ENCODE results near the gene BANP.
"Not testable (repeated sequence)": the region's sequence is repeated elsewhere in the genome, so short reads cannot be mapped to it uniquely, and the experiment has no call there.

Gene BANP

DNA sequence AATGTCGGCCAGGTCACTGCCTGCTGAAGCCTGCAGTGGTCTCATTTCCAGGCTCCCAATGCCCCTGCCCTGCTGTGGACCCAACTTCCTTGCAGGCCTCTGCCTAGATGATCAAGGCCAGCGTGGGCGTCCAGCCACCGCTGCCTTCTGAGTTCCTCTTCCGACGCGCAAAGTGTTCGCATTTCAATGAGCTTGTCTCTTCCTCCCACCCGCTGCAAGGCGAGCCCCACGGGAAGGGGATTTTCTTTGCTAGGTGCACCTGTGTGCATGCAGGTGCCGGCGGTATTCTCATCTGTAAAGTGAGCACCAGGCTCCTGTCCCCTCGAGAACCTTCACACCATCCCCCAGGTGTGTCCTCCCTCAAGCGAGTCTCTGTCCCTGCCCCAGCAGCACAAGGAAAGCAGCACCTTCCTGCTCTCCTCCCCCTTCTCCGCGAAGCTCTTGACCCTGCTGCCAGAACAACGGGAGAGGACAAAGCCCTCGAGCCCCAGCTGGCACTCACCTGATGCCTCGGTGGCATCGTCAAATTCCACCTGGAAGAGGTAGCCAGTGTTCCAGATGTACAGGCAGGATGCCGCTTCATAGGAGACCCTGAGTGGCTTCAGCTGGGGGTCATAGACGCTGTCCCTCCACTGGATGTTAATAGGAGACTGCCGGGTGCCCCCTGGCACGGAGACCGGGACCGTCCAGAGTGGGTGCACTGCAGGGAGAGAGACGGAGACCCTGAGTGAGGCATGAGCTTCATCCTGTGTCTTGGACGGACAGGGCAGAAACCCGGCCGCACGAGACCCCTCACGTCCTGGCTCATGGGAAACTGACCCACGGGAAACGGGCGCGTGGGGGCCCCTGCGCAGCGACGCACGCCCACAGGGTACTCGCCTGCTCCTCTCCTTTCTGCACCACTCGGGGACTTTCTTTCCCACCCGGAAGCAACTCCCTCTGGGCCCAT lies 24.7 kb upstream of the BANP start:
- in situ Hi-C loops (cut with HindIII; ENCODE audit: low sequenced_read_pairs): no loop called here

- in situ Hi-C loops (cut with HindIII; ENCODE audit: low sequenced_read_pairs): no loop called here
These were observed 24.1 kb upstream of the BANP start for GRCh38 chr16:87927195-87927562.

DNA sequence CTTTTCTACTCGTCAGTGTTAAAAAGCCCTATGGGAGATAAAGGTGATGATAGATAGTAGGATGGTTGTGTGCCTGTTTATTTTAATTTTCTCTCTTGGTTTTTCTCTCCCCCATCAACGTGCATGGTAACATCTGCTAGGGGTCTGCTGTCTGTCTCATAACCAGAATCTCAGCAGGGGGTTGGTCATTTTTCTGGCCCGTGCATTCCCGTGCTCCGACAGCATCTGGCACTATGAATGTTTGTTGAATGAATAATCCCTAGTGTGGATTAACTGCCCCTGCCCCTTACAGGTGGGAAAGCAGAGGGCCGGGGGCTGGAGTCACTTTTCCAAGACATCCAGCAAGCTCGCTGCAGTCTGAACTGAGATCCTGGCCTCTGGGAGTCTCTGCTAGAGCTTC lies 21.2 kb upstream of the BANP start:
- in situ Hi-C loops (cut with HindIII; ENCODE audit: low sequenced_read_pairs): no loop called here

GRCh38 chr16:87930456-87930855 lies 20.8 kb upstream of the BANP start:
- in situ Hi-C loops (cut with HindIII; ENCODE audit: low sequenced_read_pairs): no loop called here

GRCh38 chr16:87931504-87931903 lies 19.7 kb upstream of the BANP start:
- in situ Hi-C loops (cut with HindIII; ENCODE audit: low sequenced_read_pairs): no loop called here

- in situ Hi-C loops (cut with HindIII; ENCODE audit: low sequenced_read_pairs): not testable (repeated sequence)
These were observed 18.6 kb upstream of the BANP start for GRCh38 chr16:87932475-87933139.

GRCh38 chr16:87933140-87933495 lies 18.1 kb upstream of the BANP start:
- in situ Hi-C loops (cut with HindIII; ENCODE audit: low sequenced_read_pairs): no loop called here

DNA sequence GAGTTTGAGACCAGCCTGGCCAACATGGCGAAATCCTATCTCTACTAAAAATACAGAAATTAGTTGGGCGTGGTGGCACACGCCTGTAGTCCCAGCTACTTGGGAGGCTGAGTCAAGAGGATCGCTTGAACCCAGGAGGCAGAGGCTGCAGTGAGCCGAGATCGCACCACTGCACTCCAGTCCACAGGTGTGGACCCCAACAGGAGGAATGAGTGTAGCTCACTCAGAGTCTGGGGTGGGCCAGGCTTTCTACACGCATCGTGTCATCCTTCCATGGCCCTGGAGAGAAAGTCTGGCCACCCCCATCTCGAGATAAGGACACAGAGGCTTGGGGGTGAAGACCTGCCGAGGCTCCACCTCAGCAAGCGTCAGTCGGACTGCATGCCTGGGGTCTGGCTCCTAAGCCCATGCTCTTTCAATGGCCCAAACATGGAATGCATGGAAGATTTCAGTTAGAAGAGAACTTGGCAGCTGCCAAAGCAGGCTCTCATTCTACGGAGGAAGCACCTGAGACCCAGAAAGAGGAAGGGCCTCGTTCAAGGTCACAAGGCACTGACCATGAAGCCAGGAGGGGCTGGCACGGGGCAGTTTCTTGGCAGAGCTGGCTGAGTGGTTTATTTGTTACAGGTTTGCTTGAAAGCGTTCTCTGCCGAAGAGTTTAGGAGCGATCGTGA lies 16.3 kb upstream of the BANP start:
- in situ Hi-C loops (cut with HindIII; ENCODE audit: low sequenced_read_pairs): not testable (repeated sequence)

- in situ Hi-C loops (cut with HindIII; ENCODE audit: low sequenced_read_pairs): not testable (repeated sequence)
These were observed 15.2 kb upstream of the BANP start for GRCh38 chr16:87936016-87936374.

- in situ Hi-C loops (cut with HindIII; ENCODE audit: low sequenced_read_pairs): no loop called here
These were observed 14.6 kb upstream of the BANP start, which contains the start of gene CA5A for GRCh38 chr16:87936375-87937230. Gene CA5A (minus strand): TSS chr16:87936529. CDS start chr16:87936450, 79 bp downstream.

- in situ Hi-C loops (cut with HindIII; ENCODE audit: low sequenced_read_pairs): not testable (repeated sequence)
These were observed 14.0 kb upstream of the BANP start for GRCh38 chr16:87937231-87937542.

DNA sequence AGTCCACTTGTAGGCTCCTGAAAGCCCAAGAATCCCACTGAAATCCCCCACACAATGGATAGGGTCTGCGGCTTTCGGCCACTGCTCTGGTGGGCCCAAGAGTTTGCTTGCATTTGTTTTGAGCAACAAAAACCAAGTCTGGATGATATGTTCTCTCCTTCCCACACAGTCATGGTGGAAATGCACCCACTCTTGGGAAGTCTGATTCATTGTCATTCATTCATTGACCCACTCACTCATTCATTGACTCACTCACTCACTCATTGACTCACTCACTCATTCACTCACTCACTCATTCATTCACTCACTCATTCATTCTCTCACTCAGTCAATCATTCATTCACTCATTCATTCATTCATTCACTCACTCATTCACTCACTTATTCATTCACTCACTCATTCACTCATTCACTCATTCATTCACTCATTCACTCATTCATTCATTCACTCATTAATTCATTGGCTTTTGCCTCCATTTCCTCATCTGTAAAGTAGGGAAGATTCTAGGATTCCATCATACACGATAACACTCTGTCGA lies 12.8 kb upstream of the BANP start:
- in situ Hi-C loops (cut with HindIII; ENCODE audit: low sequenced_read_pairs): no loop called here

GRCh38 chr16:87939562-87940423 lies 11.4 kb upstream of the BANP start:
- in situ Hi-C loops (cut with HindIII; ENCODE audit: low sequenced_read_pairs): no loop called here

DNA sequence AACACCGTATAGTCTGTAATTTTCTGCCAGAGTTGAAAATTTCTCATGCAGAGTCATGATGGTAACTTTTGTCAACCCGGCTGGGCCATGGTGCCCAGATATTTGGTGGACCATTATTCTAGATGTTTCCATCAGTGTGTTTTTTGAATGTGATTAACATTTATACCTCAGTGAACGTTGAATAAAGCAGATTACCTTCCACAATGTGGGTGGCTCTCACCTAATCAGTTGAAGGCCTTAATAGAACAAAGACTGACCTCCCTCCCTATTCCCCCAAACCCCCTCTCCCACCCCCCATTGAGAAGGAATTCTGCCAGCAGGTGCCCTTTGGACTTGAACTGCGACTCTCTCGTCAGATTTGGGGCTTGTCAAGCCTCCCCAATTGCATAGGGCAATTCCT lies 8.6 kb upstream of the BANP start:
- in situ Hi-C loops (cut with HindIII; ENCODE audit: low sequenced_read_pairs): no loop called here

- in situ Hi-C loops (cut with HindIII; ENCODE audit: low sequenced_read_pairs): no loop called here
These were observed 5.7 kb upstream of the BANP start for GRCh38 chr16:87945351-87946042.

- in situ Hi-C loops (cut with HindIII; ENCODE audit: low sequenced_read_pairs): no loop called here
These were observed 4.5 kb upstream of the BANP start for GRCh38 chr16:87946596-87947347.

DNA sequence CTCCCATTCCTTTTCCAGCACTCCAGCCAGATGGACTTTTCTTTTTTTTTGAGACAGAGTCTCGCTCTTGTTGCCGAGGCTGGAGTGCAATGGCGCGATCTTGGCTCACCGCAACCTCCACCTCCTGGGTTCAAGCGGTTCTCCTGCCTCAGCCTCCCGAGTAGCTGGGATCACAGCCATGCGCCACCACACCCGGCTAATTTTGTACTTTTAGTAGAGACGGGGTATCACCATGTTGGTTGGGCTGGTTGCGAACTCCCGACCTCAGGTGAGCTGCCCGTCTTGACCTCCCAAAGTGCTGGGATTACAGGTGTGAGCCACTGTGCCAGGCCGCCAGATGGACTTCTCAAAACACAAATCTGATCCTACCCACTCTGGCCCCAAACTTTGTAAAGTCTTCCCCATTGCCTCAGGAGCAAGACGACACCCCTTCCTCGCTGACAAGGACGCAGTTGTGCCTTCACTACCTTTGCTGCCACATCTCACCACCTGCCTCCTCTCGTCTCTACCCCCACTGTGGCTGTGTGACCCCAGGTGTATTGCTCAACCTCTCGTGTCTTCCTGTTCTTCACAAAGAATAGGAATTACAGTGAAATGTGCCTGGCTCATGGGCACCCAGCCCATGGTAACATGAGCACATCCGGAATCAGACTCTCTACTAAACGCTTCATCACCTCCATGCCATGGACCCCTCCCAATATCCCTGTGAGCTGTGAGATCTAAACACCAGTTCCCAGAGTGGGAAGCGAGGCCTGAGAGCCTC lies 3.7 kb upstream of the BANP start:
- in situ Hi-C loops (cut with HindIII; ENCODE audit: low sequenced_read_pairs): no loop called here

GRCh38 chr16:87948119-87948545 lies 3.1 kb upstream of the BANP start:
- in situ Hi-C loops (cut with HindIII; ENCODE audit: low sequenced_read_pairs): no loop called here
